ENCODE measurements around the gene REXO1.

REXO1 gene

DNA sequence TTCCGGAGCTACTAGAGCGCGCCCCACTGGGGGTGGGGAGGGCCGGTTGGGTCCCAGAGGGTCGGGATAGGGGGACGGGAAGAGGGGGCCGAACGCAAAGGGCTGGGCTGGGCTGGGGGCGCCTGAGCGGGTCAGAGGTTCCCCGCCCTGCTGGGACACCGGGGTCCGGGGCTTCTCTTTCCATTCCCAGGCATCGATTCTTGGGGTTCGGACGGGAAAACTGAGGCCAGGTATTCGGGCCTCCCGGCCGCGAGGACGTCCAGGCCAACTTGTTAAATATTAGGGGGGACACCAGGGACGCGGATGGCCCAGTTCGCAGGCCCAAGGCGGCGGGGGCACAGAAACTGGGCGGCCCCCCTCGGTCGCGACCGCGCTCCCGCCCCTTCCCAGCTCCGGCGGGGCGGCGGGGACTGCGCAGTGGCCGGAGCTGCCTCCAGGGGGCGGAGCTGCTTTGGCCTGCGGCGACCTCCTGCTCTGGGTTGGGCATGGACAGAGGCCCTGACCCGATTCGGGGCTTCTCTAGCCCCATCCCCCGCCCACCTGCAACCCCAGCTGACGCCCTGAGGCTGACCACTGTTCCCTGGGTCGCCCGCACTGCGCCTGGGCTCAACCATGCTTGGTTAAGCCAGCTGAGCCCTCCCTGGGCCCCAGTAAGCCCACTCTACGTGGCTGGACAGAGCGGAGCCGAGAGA is 16.3 kb upstream of the REXO1 start:
- H3K4me1 ChIP-seq (ENCODE audit: insufficient read depth, low read length) = peaks cover 22% of the 10 kb centered on the region
- 5% methylated on average over 52 of the region's 52 CpGs for WGBS
- H3K9ac ChIP-seq (ENCODE audit: low read depth, low read length) = peak overlapping the region; percentile 97
- H3K27me3 ChIP-seq (ENCODE audit: insufficient read depth, low read length) = peaks cover 26% of the 10 kb centered on the region
- peak overlapping the region; percentile 76 for H3K4me3 ChIP-seq (ENCODE audit: low read length)
- no peaks in the 10 kb centered on the region for H3K9me3 ChIP-seq (ENCODE audit: insufficient read depth, low read depth, low read length)
- peak overlapping the region; percentile 99 for H3K27ac ChIP-seq (ENCODE audit: low read depth, low read length)
- no peaks in the 10 kb centered on the region for H3K36me3 ChIP-seq (ENCODE audit: insufficient read depth, low read length)

DNA sequence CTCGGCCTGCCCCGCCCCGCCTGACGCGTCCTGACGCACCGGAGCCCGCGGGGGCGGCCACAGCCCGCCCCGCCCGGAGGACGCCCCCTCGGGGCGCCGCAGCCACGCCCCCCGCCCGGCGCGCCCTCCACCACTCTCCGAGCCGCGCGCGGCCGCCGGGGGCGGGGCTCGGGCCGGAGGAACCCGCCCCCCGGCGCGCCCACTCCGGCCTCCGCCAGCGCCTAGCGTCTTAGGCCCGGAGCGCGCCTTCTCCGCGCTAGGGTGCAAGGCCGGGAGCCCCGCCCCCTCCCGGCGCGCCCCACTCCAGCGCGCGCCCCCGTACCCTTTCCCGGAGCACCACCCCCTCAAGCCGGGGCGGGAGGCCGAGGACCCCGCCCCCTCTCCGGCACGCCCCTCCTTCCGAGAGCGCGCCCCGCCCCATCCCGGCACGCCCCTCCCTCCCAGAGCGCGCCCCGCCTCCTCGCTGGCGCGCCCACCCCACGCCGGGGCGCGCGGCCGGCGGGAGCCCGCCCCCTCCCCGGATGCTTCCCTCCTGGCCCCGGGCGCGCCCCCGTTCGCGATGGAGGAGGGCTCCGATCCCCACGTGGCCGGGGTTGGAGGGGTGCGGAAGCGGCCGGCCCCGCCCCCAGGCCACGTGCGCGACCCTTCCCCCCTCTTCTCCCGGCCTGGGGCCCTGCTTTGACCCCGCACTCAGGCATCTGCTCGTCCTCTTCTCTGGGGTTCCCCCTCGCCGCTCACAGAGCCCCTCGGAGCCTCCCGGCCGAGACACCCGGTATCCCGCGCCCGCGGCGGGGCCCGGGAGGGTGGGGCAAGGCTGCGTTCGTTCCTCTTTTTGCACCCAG is 15.6 kb upstream of the REXO1 start:
- H3K4me1 ChIP-seq (ENCODE audit: insufficient read depth, low read length) = peaks cover 29% of the 10 kb centered on the region
- WGBS = under 1% methylated on average over 113 of the region's 115 CpGs
- no peaks in the 10 kb centered on the region for H3K36me3 ChIP-seq (ENCODE audit: insufficient read depth, low read length)
- peak overlapping the region; percentile 97 for H3K9ac ChIP-seq (ENCODE audit: low read depth, low read length)
- H3K9me3 ChIP-seq (ENCODE audit: insufficient read depth, low read depth, low read length) = no peaks in the 10 kb centered on the region
- H3K27ac ChIP-seq (ENCODE audit: low read depth, low read length) = peak overlapping the region; percentile 99
- peak overlapping the region; percentile 78 for H3K4me3 ChIP-seq (ENCODE audit: low read length)
- peaks cover 26% of the 10 kb centered on the region for H3K27me3 ChIP-seq (ENCODE audit: insufficient read depth, low read length)

- H3K27ac ChIP-seq (ENCODE audit: low read depth, low read length) = peak within 1 kb of the TSS; percentile 99
- peak within 1 kb of the TSS; percentile 97 for H3K9ac ChIP-seq (ENCODE audit: low read depth, low read length)
- peak within 1 kb of the TSS; percentile 78 for H3K4me3 ChIP-seq (ENCODE audit: low read length)
- H3K27me3 ChIP-seq (ENCODE audit: insufficient read depth, low read length) = peaks cover 26% of the 10 kb centered on the region
- H3K9me3 ChIP-seq (ENCODE audit: insufficient read depth, low read depth, low read length) = no peaks in the 10 kb centered on the region
- no peaks in the 10 kb centered on the region for H3K36me3 ChIP-seq (ENCODE audit: insufficient read depth, low read length)
- under 1% methylated on average over 63 of the region's 63 CpGs for WGBS
- H3K4me1 ChIP-seq (ENCODE audit: insufficient read depth, low read length) = peaks cover 31% of the 10 kb centered on the region
Observed at GRCh38 chr19:1863328-1863637, 15.0 kb upstream of the REXO1 start, which contains the start of gene KLF16. KLF16 (minus strand) TSS chr19:1863579; CDS start chr19:1863497, 82 bp downstream.

- under 1% methylated on average over 109 of the region's 109 CpGs for WGBS
- Histone ChIP-seq H3K27me3 (ENCODE audit: insufficient read depth, low read length) (peaks cover 26% of the 10 kb centered on the region), H3K4me1 (ENCODE audit: insufficient read depth, low read length) (peaks cover 34% of the 10 kb centered on the region)
Observed at GRCh38 chr19:1862424-1863327, 14.4 kb upstream of the REXO1 start.

GRCh38 chr19:1862068-1862423 is 13.8 kb upstream of the REXO1 start:
- H3K9ac ChIP-seq (ENCODE audit: low read depth, low read length) = peak overlapping the region; percentile 57
- peaks cover 34% of the 10 kb centered on the region for H3K4me1 ChIP-seq (ENCODE audit: insufficient read depth, low read length)
- peaks cover 26% of the 10 kb centered on the region for H3K27me3 ChIP-seq (ENCODE audit: insufficient read depth, low read length)
- 1% methylated on average over 21 of the region's 21 CpGs for WGBS
- H3K9me3 ChIP-seq (ENCODE audit: insufficient read depth, low read depth, low read length) = no peaks in the 10 kb centered on the region
- H3K36me3 ChIP-seq (ENCODE audit: insufficient read depth, low read length) = no peaks in the 10 kb centered on the region
- H3K27ac ChIP-seq (ENCODE audit: low read depth, low read length) = no peak overlapping the region
- H3K4me3 ChIP-seq (ENCODE audit: low read length) = peak overlapping the region; percentile 78

More at GRCh38 chr19:1862424-1863327, 14.4 kb upstream of the REXO1 start:
- peak overlapping the region; percentile 85; the same call in 1 of the 2 replicates for H3K27ac ChIP-seq (ENCODE audit: low read depth, low read length)
- no peaks in the 10 kb centered on the region for H3K36me3 ChIP-seq (ENCODE audit: insufficient read depth, low read length)
- peak overlapping the region; percentile 78 for H3K4me3 ChIP-seq (ENCODE audit: low read length)
- H3K9me3 ChIP-seq (ENCODE audit: insufficient read depth, low read depth, low read length) = no peaks in the 10 kb centered on the region
- peak overlapping the region; percentile 57 for H3K9ac ChIP-seq (ENCODE audit: low read depth, low read length)

DNA sequence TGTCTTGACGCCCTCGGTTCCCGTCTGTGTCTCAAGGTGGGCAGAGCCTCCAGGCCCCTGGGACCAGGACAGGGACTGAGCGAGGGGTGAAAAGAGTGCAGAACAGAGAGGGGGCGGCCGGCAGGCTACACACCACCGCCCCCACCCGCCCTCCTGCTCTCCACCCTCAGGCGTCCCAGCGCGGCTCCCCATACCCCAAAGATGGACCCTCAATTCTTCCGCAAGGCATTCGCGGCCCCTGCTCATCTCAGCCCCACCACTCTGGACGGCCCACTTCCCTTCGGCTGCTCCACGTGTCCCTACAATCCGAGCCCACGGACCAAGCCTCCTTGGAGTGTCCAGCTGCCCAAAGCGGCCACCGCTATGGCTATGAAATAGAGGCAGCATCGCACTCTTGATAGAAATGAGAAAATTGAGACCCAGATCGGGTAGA is 13.3 kb upstream of the REXO1 start:
- Histone ChIP-seq H3K9me3 (ENCODE audit: insufficient read depth, low read depth, low read length) (no peaks in the 10 kb centered on the region), H3K36me3 (ENCODE audit: insufficient read depth, low read length) (no peaks in the 10 kb centered on the region), H3K27me3 (ENCODE audit: insufficient read depth, low read length) (peaks cover 26% of the 10 kb centered on the region), H3K9ac (ENCODE audit: low read depth, low read length) (peak overlapping the region; percentile 57; the same call in 1 of the 2 replicates), H3K4me1 (ENCODE audit: insufficient read depth, low read length) (peaks cover 34% of the 10 kb centered on the region), H3K27ac (ENCODE audit: low read depth, low read length) (no peak overlapping the region), H3K4me3 (ENCODE audit: low read length) (peak overlapping the region; percentile 78)
- 5% methylated on average over 23 of the region's 23 CpGs for WGBS

DNA sequence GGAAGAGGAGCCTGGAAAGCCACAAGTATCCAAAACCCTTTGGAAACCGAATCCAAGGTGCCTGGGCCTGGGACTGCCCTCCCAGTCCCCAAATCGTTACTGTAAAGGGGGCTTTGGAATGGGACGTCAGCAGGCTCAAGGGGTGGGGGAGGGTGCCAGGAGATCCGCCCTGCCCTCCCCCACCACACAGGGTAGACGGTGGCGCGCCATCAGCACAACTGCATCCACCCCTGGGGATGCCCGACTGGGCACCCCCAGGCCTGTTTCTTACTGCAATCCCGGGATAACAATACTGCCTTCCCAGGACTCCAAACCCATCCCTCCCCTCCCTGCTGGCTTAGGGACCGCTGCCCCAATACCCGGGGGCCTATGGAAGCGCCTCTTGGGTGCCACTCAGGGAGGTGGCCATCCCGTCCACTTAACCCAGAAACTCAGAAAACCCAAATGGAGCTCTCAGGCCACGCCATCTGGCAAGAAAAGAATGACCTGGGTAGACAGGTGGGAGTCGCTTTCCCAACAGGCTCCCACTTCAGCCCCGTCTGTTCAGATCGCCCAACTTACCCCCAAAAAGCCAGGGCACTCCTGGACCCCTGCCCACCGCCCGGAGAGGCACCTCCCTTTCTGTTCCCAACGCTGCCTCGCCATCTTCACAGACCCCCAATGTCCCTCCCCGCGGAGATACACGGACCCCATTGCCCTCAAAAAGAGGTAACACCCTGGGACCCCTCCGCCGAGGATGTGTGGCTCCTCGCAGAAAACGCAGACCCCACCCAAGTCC is 12.7 kb upstream of the REXO1 start:
- Histone ChIP-seq H3K9me3 (ENCODE audit: insufficient read depth, low read depth, low read length) (no peaks in the 10 kb centered on the region), H3K4me1 (ENCODE audit: insufficient read depth, low read length) (peaks cover 39% of the 10 kb centered on the region), H3K4me3 (ENCODE audit: low read length) (peak overlapping the region; percentile 78), H3K27ac (ENCODE audit: low read depth, low read length) (no peak overlapping the region; the same call in 1 of the 2 replicates), H3K27me3 (ENCODE audit: insufficient read depth, low read length) (peaks cover 26% of the 10 kb centered on the region), H3K36me3 (ENCODE audit: insufficient read depth, low read length) (no peaks in the 10 kb centered on the region), H3K9ac (ENCODE audit: low read depth, low read length) (peak overlapping the region; percentile 57; the same call in 1 of the 2 replicates)
- WGBS = 11% methylated on average over 28 of the region's 28 CpGs

GRCh38 chr19:1860042-1860775 is 11.9 kb upstream of the REXO1 start:
- Histone ChIP-seq H3K4me3 (ENCODE audit: low read length) (peak overlapping the region; percentile 78), H3K9me3 (ENCODE audit: insufficient read depth, low read depth, low read length) (no peaks in the 10 kb centered on the region), H3K36me3 (ENCODE audit: insufficient read depth, low read length) (no peaks in the 10 kb centered on the region), H3K4me1 (ENCODE audit: insufficient read depth, low read length) (peaks cover 45% of the 10 kb centered on the region), H3K9ac (ENCODE audit: low read depth, low read length) (peak overlapping the region; percentile 44; the same call in 1 of the 2 replicates), H3K27ac (ENCODE audit: low read depth, low read length) (no peak overlapping the region; the same call in 1 of the 2 replicates), H3K27me3 (ENCODE audit: insufficient read depth, low read length) (peaks cover 26% of the 10 kb centered on the region)
- WGBS = 11% methylated on average over 28 of the region's 32 CpGs

- H3K4me3 ChIP-seq (ENCODE audit: low read length) = peak overlapping the region; percentile 78
- peaks cover 26% of the 10 kb centered on the region for H3K27me3 ChIP-seq (ENCODE audit: insufficient read depth, low read length)
- H3K9ac ChIP-seq (ENCODE audit: low read depth, low read length) = no peak overlapping the region
- H3K4me1 ChIP-seq (ENCODE audit: insufficient read depth, low read length) = peaks cover 49% of the 10 kb centered on the region
- no peaks in the 10 kb centered on the region for H3K9me3 ChIP-seq (ENCODE audit: insufficient read depth, low read depth, low read length)
- WGBS = 12% methylated on average over 16 of the region's 18 CpGs
- no peaks in the 10 kb centered on the region for H3K36me3 ChIP-seq (ENCODE audit: insufficient read depth, low read length)
- H3K27ac ChIP-seq (ENCODE audit: low read depth, low read length) = peak overlapping the region; percentile 46; the same call in 1 of the 2 replicates
Observed at GRCh38 chr19:1859331-1859781, 11.1 kb upstream of the REXO1 start.
